H9 (cell line): ENCODE measurements around the gene LEMD3. TPM values are rescaled to one million over a fixed set of nuclear protein-coding genes. Genes with fewer than 3 reads are reported as not detected.
A peak's percentile ranks its signal among the peaks of the same experiment; 100 is the strongest.

Experiments
- DNase-seq: peaks from one replicate; pipeline ENCODE4 v3.0.0-alpha.2; 2017
- H2AFZ ChIP-seq: one replicate; pipeline ENCODE4 v1.6.1; 2013; ENCODE audit warnings: mild to moderate bottlenecking, low read length, control low read depth, moderate library complexity
- H2AK5ac ChIP-seq: 2 replicates; pipeline ENCODE4 v1.6.1; 2013; ENCODE audit warnings: low read length, control low read depth, mixed read lengths; ENCODE audit not compliant: insufficient read length
- H2BK120ac ChIP-seq: one replicate; pipeline ENCODE4 v1.6.1; 2013; ENCODE audit warnings: low read depth, mild to moderate bottlenecking, low read length, control low read depth, inconsistent platforms; ENCODE audit not compliant: poor library complexity, severe bottlenecking
- H2BK12ac ChIP-seq: 2 replicates; pipeline ENCODE4 v1.6.1; 2013; ENCODE audit warnings: low read length, control low read depth, mixed read lengths, low read depth; ENCODE audit not compliant: insufficient read length
- H2BK15ac ChIP-seq: 2 replicates; pipeline ENCODE4 v1.6.1; 2013; ENCODE audit warnings: low read depth, low read length, control low read depth
- H2BK20ac ChIP-seq: one replicate; pipeline ENCODE4 v1.6.1; 2013; ENCODE audit warnings: low read depth, mild to moderate bottlenecking, low read length, control low read depth, inconsistent platforms; ENCODE audit not compliant: poor library complexity, severe bottlenecking
- H2BK5ac ChIP-seq: 2 replicates; pipeline ENCODE4 v1.6.1; 2013; ENCODE audit warnings: low read length, control low read depth, mixed read lengths; ENCODE audit not compliant: insufficient read length
- H3K14ac ChIP-seq: 2 replicates; pipeline ENCODE4 v1.6.1; 2013; ENCODE audit warnings: low read length, control low read depth; ENCODE audit not compliant: insufficient read depth
- H3K18ac ChIP-seq: 2 replicates; pipeline ENCODE4 v1.6.1; 2013; ENCODE audit warnings: low read depth, mild to moderate bottlenecking, mixed read lengths, low read length, control low read depth; ENCODE audit not compliant: insufficient read length
- H3K23ac ChIP-seq: 2 replicates; pipeline ENCODE4 v1.6.1; 2013; ENCODE audit warnings: low read length, control low read depth, mixed read lengths, low read depth; ENCODE audit not compliant: insufficient read length
- H3K23me2 ChIP-seq: 2 replicates; pipeline ENCODE4 v1.6.1; 2013; ENCODE audit warnings: low read depth, mild to moderate bottlenecking, mixed read lengths, low read length, control low read depth; ENCODE audit not compliant: insufficient read length, poor library complexity, severe bottlenecking
- H3K27ac ChIP-seq: 2 replicates; pipeline ENCODE4 v1.5.1; 2013; ENCODE audit warnings: low read length, control low read depth, mixed read lengths, low read depth; ENCODE audit not compliant: insufficient read length
- H3K27me3 ChIP-seq: 2 replicates; pipeline ENCODE4 v1.6.1; 2013; ENCODE audit warnings: low read length, control low read depth, inconsistent platforms; ENCODE audit not compliant: insufficient read depth
- H3K4ac ChIP-seq: 2 replicates; pipeline ENCODE4 v1.6.1; 2013; ENCODE audit warnings: low read depth, mild to moderate bottlenecking, control low read depth, inconsistent platforms, low read length, moderate library complexity
- H3K4me1 ChIP-seq: 2 replicates; pipeline ENCODE4 v1.6.1; 2013; ENCODE audit warnings: low read length, control low read depth, inconsistent platforms; ENCODE audit not compliant: insufficient read depth
- H3K4me2 ChIP-seq: 2 replicates; pipeline ENCODE4 v1.6.1; 2013; ENCODE audit warnings: low read length, control low read depth, mixed read lengths; ENCODE audit not compliant: insufficient read length, insufficient read depth
- H3K56ac ChIP-seq: 2 replicates; pipeline ENCODE4 v1.6.1; 2013; ENCODE audit warnings: low read depth, mild to moderate bottlenecking, mixed read lengths, low read length, control low read depth; ENCODE audit not compliant: insufficient read length
- H3K79me1 ChIP-seq: 2 replicates; pipeline ENCODE4 v1.6.1; 2013; ENCODE audit warnings: low read depth, mild to moderate bottlenecking, moderate library complexity, low read length, control low read depth, inconsistent platforms; ENCODE audit not compliant: insufficient read depth, poor library complexity, severe bottlenecking
- H3K79me2 ChIP-seq: 2 replicates; pipeline ENCODE4 v1.6.1; 2013; ENCODE audit warnings: low read length, control low read depth, inconsistent platforms; ENCODE audit not compliant: insufficient read depth
- H3K9ac ChIP-seq: 2 replicates; pipeline ENCODE4 v1.6.1; 2013; ENCODE audit warnings: low read length, control low read depth, mixed read lengths; ENCODE audit not compliant: insufficient read length; ENCODE audit errors: extremely low read depth
- H3K9me3 ChIP-seq: one replicate; pipeline ENCODE4 v1.6.1; 2013; ENCODE audit warnings: low read depth, low read length, inconsistent platforms; ENCODE audit not compliant: control insufficient read depth
- H3T11ph ChIP-seq: one replicate; pipeline ENCODE4 v1.6.1; 2013; ENCODE audit warnings: mild to moderate bottlenecking, low read length, control low read depth, inconsistent platforms
- H4K20me1 ChIP-seq: one replicate; pipeline ENCODE4 v1.6.1; 2013; ENCODE audit not compliant: control insufficient read depth, insufficient read length, insufficient read depth
- H4K5ac ChIP-seq: 2 replicates; pipeline ENCODE4 v1.6.1; 2013; ENCODE audit warnings: low read depth, mild to moderate bottlenecking, mixed read lengths, low read length, control low read depth; ENCODE audit not compliant: insufficient read length
- H4K8ac ChIP-seq: replicated peaks from 2 replicates; pipeline ENCODE4 v1.6.1; 2013; ENCODE audit warnings: low read length, control low read depth, mixed read lengths, low read depth; ENCODE audit not compliant: insufficient read length
- H4K91ac ChIP-seq: 2 replicates; pipeline ENCODE4 v1.6.1; 2013; ENCODE audit warnings: low read depth, mild to moderate bottlenecking, moderate library complexity, mixed read lengths, low read length, control low read depth; ENCODE audit not compliant: insufficient read length
- H3K27ac Mint-ChIP-seq, 3 experiments: 2 replicates in 2 of 3; 3 replicates in 1 of 3; pipeline ENCODE4 v1.8.0; 2020 to 2021; ENCODE audit warnings: mixed read lengths in 3 of 3, mild to moderate bottlenecking in 1 of 3, moderate library complexity in 1 of 3
- H3K27me3 Mint-ChIP-seq: 2 replicates; pipeline ENCODE4 v1.8.0; 2021; ENCODE audit warnings: low read depth, mild to moderate bottlenecking, moderate library complexity, mixed read lengths
- H3K36me3 Mint-ChIP-seq, 3 experiments: 2 replicates in 2 of 3; 3 replicates in 1 of 3; pipeline ENCODE4 v1.8.0; 2020 to 2021; ENCODE audit warnings: low read depth in 3 of 3, mixed read lengths in 3 of 3; ENCODE audit not compliant: insufficient read depth in 1 of 3
- H3K4me1 Mint-ChIP-seq, 2 experiments: 2 replicates each; pipeline ENCODE4 v1.8.0; 2020; ENCODE audit warnings: mixed read lengths in 2 of 2
- H3K4me3 Mint-ChIP-seq, 2 experiments: 2 replicates in 1 of 2; 3 replicates in 1 of 2; pipeline ENCODE4 v1.8.0; 2020 to 2021; ENCODE audit warnings: mild to moderate bottlenecking in 2 of 2, mixed read lengths in 2 of 2, moderate library complexity in 1 of 2
- H3K9me3 Mint-ChIP-seq, 2 experiments: 2 replicates in 1 of 2; 3 replicates in 1 of 2; pipeline ENCODE4 v1.8.0; 2020; ENCODE audit warnings: mild to moderate bottlenecking in 2 of 2, mixed read lengths in 2 of 2, moderate library complexity in 1 of 2
- CTCF ChIP-seq: fragments of 200-600 bp; sonication (generic); conservative IDR thresholded peaks from 3 replicates; pipeline ENCODE4 v1.8.0; 2021; ENCODE audit warnings: antibody characterized with exemption, mild to moderate bottlenecking
- WGBS: extraction: QIAGEN DNeasy Blood & Tissue Kit; methylation state at CpG from one replicate; pipeline ENCODE4 v1.1.7; 2013; ENCODE audit warnings: missing lambda C conversion rate, low lambda C conversion rate, mixed read lengths; ENCODE audit not compliant: insufficient read length; ENCODE audit errors: extremely low coverage; 5-methylcytosine and 5-hydroxymethylcytosine counted together
- total RNA-seq: library from RNA; stranded (reverse); gene quantifications from 2 replicates; pipeline ENCODE4 v1.2.1, GENCODE V29; 2021

Gene LEMD3
- total RNA-seq, 1 experiment from 2014 or later, result 38.1 TPM

DNA sequence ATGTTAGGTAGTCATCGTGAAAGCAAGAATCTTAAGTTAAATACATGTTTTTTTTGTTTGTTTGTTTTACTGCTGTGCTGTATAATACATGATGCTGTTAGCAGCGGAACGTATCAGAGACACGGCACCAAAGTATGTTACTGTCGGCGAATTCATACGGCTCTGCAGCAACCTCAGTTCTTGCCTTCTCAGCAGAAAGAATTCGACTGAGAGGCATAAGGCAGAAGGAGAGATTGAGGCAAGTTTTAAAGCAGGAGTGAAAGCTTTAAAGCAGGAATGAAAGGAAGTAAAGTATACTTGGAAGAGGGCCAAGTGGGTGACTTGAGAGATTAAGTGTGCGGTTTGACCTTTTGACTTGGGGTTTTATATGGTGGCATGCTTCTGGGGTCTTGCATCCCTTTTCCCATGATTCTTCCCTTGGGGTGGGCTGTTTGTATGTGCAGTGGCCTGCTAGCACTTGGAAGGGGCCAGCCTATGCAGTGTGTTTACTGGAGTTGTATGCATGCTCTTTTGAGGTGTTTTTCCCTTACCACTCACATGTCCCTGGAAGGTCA is 23.7 kb downstream of the LEMD3 start:
- Mint-ChIP-seq H3K36me3 (peaks cover 10 to 18% (median 14%) of the 10 kb centered on the region in 3 experiments; a peak in 5 of 7 replicates), H3K4me3 (no peak overlapping the region), H3K9me3 (peaks cover 3 to 4% of the 10 kb centered on the region in 2 experiments; a peak in 3 of 5 replicates), H3K27me3 (no peaks in the 10 kb centered on the region), H3K27ac (peak overlapping the region in 2 of 3 experiments; percentile 54 to 95; a peak in 5 of 7 replicates), H3K4me1 (peaks cover 37 to 38% of the 10 kb centered on the region in 2 experiments)
- Histone ChIP-seq H2AK5ac (no peak overlapping the region), H2BK120ac (no peak overlapping the region), H4K5ac (no peak overlapping the region), H3K79me2 (peaks cover 10% of the 10 kb centered on the region; the same call in 1 of the 2 replicates), H3K9ac (peak overlapping the region; percentile 43), H2AFZ (no peak overlapping the region), H4K91ac (no peak overlapping the region), H2BK20ac (no peak overlapping the region), H4K20me1 (no peaks in the 10 kb centered on the region), H3K23me2 (no peaks in the 10 kb centered on the region), H3K4me1 (peaks cover 3% of the 10 kb centered on the region; the same call in 1 of the 2 replicates), H3K79me1 (peaks cover 3% of the 10 kb centered on the region), H3K4ac (no peak overlapping the region), H4K8ac (no peak overlapping the region), H3K27ac (no peak overlapping the region), H2BK15ac (no peak overlapping the region), H3K14ac (no peak overlapping the region), H2BK5ac (no peak overlapping the region), H3K18ac (no peak overlapping the region), H3K9me3 (no peaks in the 10 kb centered on the region), H3K23ac (no peak overlapping the region), H3T11ph (no peak overlapping the region), H3K4me2 (no peak overlapping the region), H3K27me3 (no peaks in the 10 kb centered on the region), H3K56ac (no peak overlapping the region), H2BK12ac (no peak overlapping the region)
- no CpG with 5 or more reads among the region's 9 CpGs for WGBS
- no peak for DNase-seq
- no peak for TF ChIP-seq CTCF
